ENCODE measurements around the gene AZIN2. TPM values are rescaled to one million over a fixed set of nuclear protein-coding genes. Genes with fewer than 3 reads are reported as not detected.
"Not testable (repeated sequence)": the region's sequence is repeated elsewhere in the genome, so short reads cannot be mapped to it uniquely, and the experiment has no call there.

Gene AZIN2
- total RNA-seq, 2 donors from 2014 or later: 1.9 to 3.3 TPM

GRCh38 chr1:33120436-33121231 lies 39.7 kb downstream of the AZIN2 start:
- Histone ChIP-seq H3K27me3 (no peaks in the 10 kb centered on the region), H3K4me3 (no peak overlapping the region), H3K36me3 (no peaks in the 10 kb centered on the region), H3K4me1 (no peaks in the 10 kb centered on the region), H3K27ac (no peak overlapping the region), H3K9me3 (no peaks in the 10 kb centered on the region)
- no peak for TF ChIP-seq CTCF (IDR thresholded peaks at IDR 0.05)
- no peak for DNase-seq (ENCODE audit: low spot score)

GRCh38 chr1:33121728-33122127 lies 40.8 kb downstream of the AZIN2 start:
- no peak overlapping the region for H3K4me3 ChIP-seq
- H3K27me3 ChIP-seq: no peaks in the 10 kb centered on the region
- H3K4me1 ChIP-seq: peaks cover 0 to 6% of the 10 kb centered on the region in 2 donors
- H3K36me3 ChIP-seq: no peaks in the 10 kb centered on the region
- TF ChIP-seq CTCF (IDR thresholded peaks at IDR 0.05): no peak
- no peak for DNase-seq (ENCODE audit: low spot score)
- H3K27ac ChIP-seq: no peak overlapping the region
- H3K9me3 ChIP-seq: no peaks in the 10 kb centered on the region

GRCh38 chr1:33122483-33123178 lies 41.7 kb downstream of the AZIN2 start:
- Histone ChIP-seq H3K9me3 (no peaks in the 10 kb centered on the region), H3K27ac (no peak overlapping the region), H3K27me3 (no peaks in the 10 kb centered on the region), H3K36me3 (no peaks in the 10 kb centered on the region), H3K4me1 (peaks cover 0 to 7% of the 10 kb centered on the region in 2 donors), H3K4me3 (no peak overlapping the region)
- no peak for DNase-seq (ENCODE audit: low spot score)
- TF ChIP-seq CTCF (IDR thresholded peaks at IDR 0.05): no peak

GRCh38 chr1:33123266-33123665 lies 42.3 kb downstream of the AZIN2 start:
- no peak for DNase-seq (ENCODE audit: low spot score)
- H3K4me3 ChIP-seq: no peak overlapping the region
- no peak for TF ChIP-seq CTCF (IDR thresholded peaks at IDR 0.05)
- no peak overlapping the region for H3K27ac ChIP-seq
- no peaks in the 10 kb centered on the region for H3K36me3 ChIP-seq
- no peaks in the 10 kb centered on the region for H3K9me3 ChIP-seq
- no peaks in the 10 kb centered on the region for H3K27me3 ChIP-seq
- peaks cover 0 to 13% of the 10 kb centered on the region in 2 donors for H3K4me1 ChIP-seq

GRCh38 chr1:33124647-33125046 lies 43.7 kb downstream of the AZIN2 start:
- H3K27me3 ChIP-seq; H3K27ac ChIP-seq; H3K4me3 ChIP-seq; DNase-seq (ENCODE audit: low spot score); H3K36me3 ChIP-seq; H3K9me3 ChIP-seq: not testable (repeated sequence)
- H3K4me1 ChIP-seq: peaks cover 0 to 15% of the 10 kb centered on the region in 2 donors

- no peaks in the 10 kb centered on the region for H3K36me3 ChIP-seq
- H3K27ac ChIP-seq: peak overlapping the region; percentile 83 to 86
- H3K9me3 ChIP-seq: no peaks in the 10 kb centered on the region
- H3K27me3 ChIP-seq: no peaks in the 10 kb centered on the region
- TF ChIP-seq CTCF (IDR thresholded peaks at IDR 0.05): no peak
- peak overlapping the region; percentile 64 for H3K4me3 ChIP-seq
- peak; percentile 52 for DNase-seq (ENCODE audit: low spot score)
- peaks cover 0 to 15% of the 10 kb centered on the region in 2 donors for H3K4me1 ChIP-seq
Observed at GRCh38 chr1:33126411-33127000, 45.6 kb downstream of the AZIN2 start.

Measured in right atrium auricular region (tissue), 2 donors.